Muscle layer of duodenum (tissue), 2 donors: Measurements from ENCODE around the gene TBX15.

Source experiments
- H3K27ac ChIP-seq: one replicate; pipeline ENCODE4 v1.7.0; 2013; ENCODE audit warnings: mild to moderate bottlenecking, low read length
- H3K27me3 ChIP-seq: one replicate; pipeline ENCODE4 v1.7.0; 2013; ENCODE audit warnings: low read depth, mild to moderate bottlenecking, control low read depth, low read length
- H3K36me3 ChIP-seq, 2 donors: one replicate each; pipeline ENCODE4 v1.7.0; 2013; ENCODE audit warnings: low read length in 2 of 2, control low read depth in 1 of 2, mild to moderate bottlenecking in 1 of 2; ENCODE audit not compliant: insufficient read depth in 2 of 2, control insufficient read depth in 1 of 2
- H3K4me1 ChIP-seq, 2 donors: one replicate each; pipeline ENCODE4 v1.7.0; 2013; ENCODE audit warnings: low read length in 2 of 2, mild to moderate bottlenecking in 2 of 2, control low read depth in 1 of 2, moderate library complexity in 1 of 2; ENCODE audit not compliant: insufficient read depth in 2 of 2, control insufficient read depth in 1 of 2
- H3K4me3 ChIP-seq, 2 donors: one replicate each; pipeline ENCODE4 v1.7.0; 2013; ENCODE audit warnings: low read length in 2 of 2, low read depth in 1 of 2, mild to moderate bottlenecking in 1 of 2
- H3K9me3 ChIP-seq, 2 donors: one replicate each; pipeline ENCODE4 v1.7.0; 2013; ENCODE audit warnings: low read length in 2 of 2, control low read depth in 1 of 2, mild to moderate bottlenecking in 1 of 2; ENCODE audit not compliant: control insufficient read depth in 1 of 2
- donor health status: healthy.

TBX15 gene

GRCh38 chr1:118898712-118899111 is 89.4 kb downstream of the TBX15 start:
- Histone ChIP-seq H3K27ac (no peak overlapping the region), H3K4me1 (no peaks in the 10 kb centered on the region), H3K27me3 (no peaks in the 10 kb centered on the region), H3K9me3 (no peaks in the 10 kb centered on the region), H3K36me3 (no peaks in the 10 kb centered on the region), H3K4me3 (no peak overlapping the region)

GRCh38 chr1:118896416-118896815 is 91.7 kb downstream of the TBX15 start:
- Histone ChIP-seq H3K4me3 (no peak overlapping the region), H3K27me3 (no peaks in the 10 kb centered on the region), H3K36me3 (no peaks in the 10 kb centered on the region), H3K27ac (no peak overlapping the region), H3K9me3 (no peaks in the 10 kb centered on the region), H3K4me1 (no peaks in the 10 kb centered on the region)

- no peak overlapping the region for H3K4me3 ChIP-seq
- no peaks in the 10 kb centered on the region for H3K36me3 ChIP-seq
- H3K27me3 ChIP-seq: no peaks in the 10 kb centered on the region
- no peaks in the 10 kb centered on the region for H3K4me1 ChIP-seq
- H3K9me3 ChIP-seq: no peaks in the 10 kb centered on the region
- no peak overlapping the region for H3K27ac ChIP-seq
Observed at GRCh38 chr1:118894836-118895235, 93.3 kb downstream of the TBX15 start.

- no peak overlapping the region for H3K27ac ChIP-seq
- no peaks in the 10 kb centered on the region for H3K27me3 ChIP-seq
- no peaks in the 10 kb centered on the region for H3K36me3 ChIP-seq
- H3K9me3 ChIP-seq: no peaks in the 10 kb centered on the region
- H3K4me1 ChIP-seq: no peaks in the 10 kb centered on the region
- no peak overlapping the region for H3K4me3 ChIP-seq
Observed at GRCh38 chr1:118890851-118891384, 97.2 kb downstream of the TBX15 start.

- no peaks in the 10 kb centered on the region for H3K36me3 ChIP-seq
- H3K4me3 ChIP-seq: no peak overlapping the region
- no peak overlapping the region for H3K27ac ChIP-seq
- no peaks in the 10 kb centered on the region for H3K27me3 ChIP-seq
- H3K9me3 ChIP-seq: no peaks in the 10 kb centered on the region
- no peaks in the 10 kb centered on the region for H3K4me1 ChIP-seq
Observed at GRCh38 chr1:118884946-118885345, 103.2 kb downstream of the TBX15 start.

GRCh38 chr1:118881751-118882150 is 106.4 kb downstream of the TBX15 start:
- H3K9me3 ChIP-seq: no peaks in the 10 kb centered on the region
- H3K4me3 ChIP-seq: no peak overlapping the region
- H3K4me1 ChIP-seq: no peaks in the 10 kb centered on the region
- H3K27ac ChIP-seq: no peak overlapping the region
- H3K36me3 ChIP-seq: no peaks in the 10 kb centered on the region
- no peaks in the 10 kb centered on the region for H3K27me3 ChIP-seq

GRCh38 chr1:118878661-118879060 is 109.5 kb downstream of the TBX15 start:
- no peak overlapping the region for H3K4me3 ChIP-seq
- H3K27me3 ChIP-seq: no peaks in the 10 kb centered on the region
- no peak overlapping the region for H3K27ac ChIP-seq
- no peaks in the 10 kb centered on the region for H3K36me3 ChIP-seq
- H3K4me1 ChIP-seq: no peaks in the 10 kb centered on the region
- no peaks in the 10 kb centered on the region for H3K9me3 ChIP-seq

GRCh38 chr1:118877668-118878396 is 110.3 kb downstream of the TBX15 start:
- Histone ChIP-seq H3K27me3 (no peaks in the 10 kb centered on the region), H3K4me3 (no peak overlapping the region), H3K4me1 (no peaks in the 10 kb centered on the region), H3K27ac (no peak overlapping the region), H3K9me3 (no peaks in the 10 kb centered on the region), H3K36me3 (no peaks in the 10 kb centered on the region)

- no peak overlapping the region for H3K4me3 ChIP-seq
Observed at GRCh38 chr1:118871582-118872171, 116.5 kb downstream of the TBX15 start.

GRCh38 chr1:118868387-118868786 is 119.8 kb downstream of the TBX15 start:
- Histone ChIP-seq H3K36me3 (no peaks in the 10 kb centered on the region), H3K4me1 (no peaks in the 10 kb centered on the region), H3K4me3 (no peak overlapping the region)

More at GRCh38 chr1:118871582-118872171, 116.5 kb downstream of the TBX15 start:
- Histone ChIP-seq H3K9me3 (no peaks in the 10 kb centered on the region), H3K27me3 (no peaks in the 10 kb centered on the region), H3K4me1 (no peaks in the 10 kb centered on the region), H3K36me3 (no peaks in the 10 kb centered on the region), H3K27ac (no peak overlapping the region)

GRCh38 chr1:118866330-118866729 is 121.8 kb downstream of the TBX15 start:
- Histone ChIP-seq H3K4me3 (no peak overlapping the region), H3K36me3 (no peaks in the 10 kb centered on the region), H3K27ac (no peak overlapping the region), H3K27me3 (no peaks in the 10 kb centered on the region), H3K9me3 (no peaks in the 10 kb centered on the region), H3K4me1 (no peaks in the 10 kb centered on the region)

More at GRCh38 chr1:118868387-118868786, 119.8 kb downstream of the TBX15 start:
- no peaks in the 10 kb centered on the region for H3K27me3 ChIP-seq
- H3K27ac ChIP-seq: no peak overlapping the region
- no peaks in the 10 kb centered on the region for H3K9me3 ChIP-seq
